ENCODE data around the gene TSG101. TPM values are rescaled to one million over a fixed set of nuclear protein-coding genes. Genes with fewer than 3 reads are reported as not detected.

The TSG101 gene
- total and polyA plus RNA-seq, 4 donors: 29.7 to 53.1 (median 37.8) TPM

- no peak overlapping the region for H3K4me3 ChIP-seq (ENCODE audit: low read depth in 1 of 3, low read length in 3 of 3)
- H3K27me3 ChIP-seq (ENCODE audit: control insufficient read depth in 4 of 4, insufficient read depth in 4 of 4, low read length in 3 of 4): no peaks in the 10 kb centered on the region
- no peak overlapping the region for H3K27ac ChIP-seq (ENCODE audit: low read depth in 1 of 2, low read length in 2 of 2)
- H3K36me3 ChIP-seq (ENCODE audit: control insufficient read depth in 4 of 4, insufficient read depth in 3 of 4, low read depth in 1 of 4, low read length in 3 of 4): peaks cover 0 to 3% (median 0%) of the 10 kb centered on the region in 4 donors
- no peaks in the 10 kb centered on the region for H3K9me3 ChIP-seq (ENCODE audit: control insufficient read depth in 4 of 4, low read length in 3 of 4)
- WGBS: 91% methylated on average over 3 of the region's 3 CpGs
- no peak for TF ChIP-seq ZBTB33 (IDR thresholded peaks at IDR 0.05)
- no peak for TF ChIP-seq SP1 (IDR thresholded peaks at IDR 0.05)
- TF ChIP-seq CTCF (IDR thresholded peaks at IDR 0.05; ENCODE audit: low read depth, low read length, missing input control): no peak
- TF ChIP-seq FOXA2 (IDR thresholded peaks at IDR 0.05): no peak
- TF ChIP-seq NR2F2 (IDR thresholded peaks at IDR 0.05): no peak
- no peak for TF ChIP-seq TAF1 (conservative IDR thresholded peaks at IDR 0.05)
- TF ChIP-seq EGR1 (IDR thresholded peaks at IDR 0.05; ENCODE audit: low read depth in 2 of 2): no peak
- no peak for TF ChIP-seq YY1 (IDR thresholded peaks at IDR 0.05)
- TF ChIP-seq JUND (IDR thresholded peaks at IDR 0.05): no peak
- TF ChIP-seq REST (IDR thresholded peaks at IDR 0.05): no peak
- TF ChIP-seq RXRA (IDR thresholded peaks at IDR 0.05): no peak
- TF ChIP-seq HNF4G (IDR thresholded peaks at IDR 0.05): no peak
- no peak for TF ChIP-seq MAX (IDR thresholded peaks at IDR 0.05)
- no peak for TF ChIP-seq GABPA (IDR thresholded peaks at IDR 0.05 in 1 of 2, conservative IDR thresholded peaks at IDR 0.05 in 1 of 2)
- TF ChIP-seq ATF3 (IDR thresholded peaks at IDR 0.05): no peak
- TF ChIP-seq RAD21 (IDR thresholded peaks at IDR 0.05): no peak
- TF ChIP-seq FOXA1 (IDR thresholded peaks at IDR 0.05): no peak
- TF ChIP-seq HNF4A (conservative IDR thresholded peaks at IDR 0.05): no peak
- no peak overlapping the region for H3K9ac ChIP-seq (ENCODE audit: low read depth in 1 of 2, low read length in 2 of 2)
- no peak for DNase-seq (ENCODE audit: low spot score)
- peaks cover 2 to 20% (median 17%) of the 10 kb centered on the region in 4 donors for H3K4me1 ChIP-seq (ENCODE audit: control insufficient read depth in 4 of 4, insufficient read depth in 4 of 4, low read length in 3 of 4)
Measured at GRCh38 chr11:18523084-18523483, 3.7 kb downstream of the TSG101 start.

All from liver (tissue), 9 donors.